Neural progenitor cell (in vitro differentiated cells): Measurements from ENCODE around the gene MTHFD2L.

ENCODE experiments used
- CTCF ChIP-seq: fragments of 200-600 bp; sonication (generic); IDR thresholded peaks from 2 replicates; pipeline ENCODE4 v1.5.1; 2017; ENCODE audit warnings: antibody characterized with exemption, mild to moderate bottlenecking
- EZH2 ChIP-seq: fragments of 200-600 bp; sonication (generic); IDR thresholded peaks from 2 replicates; pipeline ENCODE4 v1.6.1; 2017; ENCODE audit warnings: antibody characterized with exemption, mild to moderate bottlenecking, moderate library complexity

- TF ChIP-seq EZH2 (no peak), CTCF (no peak)
These were observed 43.7 kb upstream of the MTHFD2L start for GRCh38 chr4:74114234-74114633.
